Chondrocyte (in vitro differentiated cells): ENCODE data around the gene GGTLC1. TPM values are rescaled to one million over a fixed set of nuclear protein-coding genes. Genes with fewer than 3 reads are reported as not detected.

Source experiments
- DNase-seq: peaks from one replicate; pipeline ENCODE4 v3.0.0; 2021; ENCODE audit warnings: mixed read lengths, low spot score
- H3K27ac Mint-ChIP-seq: one replicate; pipeline ENCODE4 v1.8.0; 2021; ENCODE audit warnings: mild to moderate bottlenecking, moderate library complexity, mixed read lengths; ENCODE audit not compliant: unreplicated experiment
- H3K27me3 Mint-ChIP-seq: 2 replicates; pipeline ENCODE4 v1.8.0; 2021; ENCODE audit warnings: low read depth, mixed read lengths
- H3K36me3 Mint-ChIP-seq: 2 replicates; pipeline ENCODE4 v1.8.0; 2021; ENCODE audit warnings: low read depth, mixed read lengths
- H3K4me1 Mint-ChIP-seq: 2 replicates; pipeline ENCODE4 v1.8.0; 2021; ENCODE audit warnings: low read depth, mild to moderate bottlenecking, mixed read lengths
- H3K4me3 Mint-ChIP-seq: one replicate; pipeline ENCODE4 v1.8.0; 2021; ENCODE audit warnings: mild to moderate bottlenecking, moderate library complexity, mixed read lengths; ENCODE audit not compliant: unreplicated experiment
- H3K9me3 Mint-ChIP-seq: 2 replicates; pipeline ENCODE4 v1.8.0; 2021; ENCODE audit warnings: low read depth, mixed read lengths
- long read RNA-seq: library from polyadenylated mRNA; stranded (forward); transcript quantifications from one replicate; pipeline ENCODE4 v2.0.0, GENCODE V29; 2021
- total RNA-seq: library from RNA; stranded (reverse); gene quantifications from 3 replicates; pipeline ENCODE4 v1.2.1, GENCODE V29; 2021
- TF ChIP-seq, protein P1 (sequence below): fragments of 200-600 bp; sonication (generic); IDR thresholded peaks from 2 replicates; pipeline ENCODE4 v1.5.0; 2021; ENCODE audit warnings: antibody characterized with exemption, mild to moderate bottlenecking, moderate library complexity

GGTLC1 gene
- not detected in 3 replicates for total RNA-seq
- long read RNA-seq, partial matches to known transcripts, result 0 of 1 reads
- long read RNA-seq, other reads (novel, unspliced or antisense), result 0 of 1 reads

DNA sequence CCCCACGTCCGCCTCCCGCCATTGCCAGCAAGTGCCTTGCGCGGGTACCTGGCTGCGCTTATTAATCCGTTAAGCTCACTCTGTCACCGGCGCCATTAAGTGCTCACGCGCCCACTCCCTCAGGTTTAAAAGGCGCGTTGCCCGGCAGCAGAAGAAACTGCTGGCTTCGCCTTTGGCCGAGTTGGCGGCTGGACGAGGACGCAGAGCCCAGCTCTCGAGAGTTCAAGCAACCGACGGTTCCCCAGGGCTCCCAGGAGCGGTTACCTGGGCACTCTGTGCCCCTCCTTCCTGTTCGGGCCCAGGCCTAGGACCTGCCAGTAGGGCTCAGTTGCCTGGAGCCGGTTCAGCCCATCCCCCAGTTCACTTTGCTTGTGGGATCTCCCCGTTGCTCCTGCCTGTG is at the start of gene GGTLC1:
Gene GGTLC1 (minus strand): TSS at position 219 of the 400 bp plus-strand sequence. CDS start 2,168 bp downstream, outside the sequence.
- no peak for DNase-seq
- no peaks in the 10 kb centered on the region for H3K27me3 Mint-ChIP-seq
- no peak within 1 kb of the TSS for H3K27ac Mint-ChIP-seq
- no peaks in the 10 kb centered on the region for H3K9me3 Mint-ChIP-seq
- no peaks in the 10 kb centered on the region for H3K4me1 Mint-ChIP-seq
- H3K4me3 Mint-ChIP-seq, result no peak within 1 kb of the TSS
- no peaks in the 10 kb centered on the region for H3K36me3 Mint-ChIP-seq
- TF ChIP-seq, protein P1, sequence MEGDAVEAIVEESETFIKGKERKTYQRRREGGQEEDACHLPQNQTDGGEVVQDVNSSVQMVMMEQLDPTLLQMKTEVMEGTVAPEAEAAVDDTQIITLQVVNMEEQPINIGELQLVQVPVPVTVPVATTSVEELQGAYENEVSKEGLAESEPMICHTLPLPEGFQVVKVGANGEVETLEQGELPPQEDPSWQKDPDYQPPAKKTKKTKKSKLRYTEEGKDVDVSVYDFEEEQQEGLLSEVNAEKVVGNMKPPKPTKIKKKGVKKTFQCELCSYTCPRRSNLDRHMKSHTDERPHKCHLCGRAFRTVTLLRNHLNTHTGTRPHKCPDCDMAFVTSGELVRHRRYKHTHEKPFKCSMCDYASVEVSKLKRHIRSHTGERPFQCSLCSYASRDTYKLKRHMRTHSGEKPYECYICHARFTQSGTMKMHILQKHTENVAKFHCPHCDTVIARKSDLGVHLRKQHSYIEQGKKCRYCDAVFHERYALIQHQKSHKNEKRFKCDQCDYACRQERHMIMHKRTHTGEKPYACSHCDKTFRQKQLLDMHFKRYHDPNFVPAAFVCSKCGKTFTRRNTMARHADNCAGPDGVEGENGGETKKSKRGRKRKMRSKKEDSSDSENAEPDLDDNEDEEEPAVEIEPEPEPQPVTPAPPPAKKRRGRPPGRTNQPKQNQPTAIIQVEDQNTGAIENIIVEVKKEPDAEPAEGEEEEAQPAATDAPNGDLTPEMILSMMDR, result no peak

DNA sequence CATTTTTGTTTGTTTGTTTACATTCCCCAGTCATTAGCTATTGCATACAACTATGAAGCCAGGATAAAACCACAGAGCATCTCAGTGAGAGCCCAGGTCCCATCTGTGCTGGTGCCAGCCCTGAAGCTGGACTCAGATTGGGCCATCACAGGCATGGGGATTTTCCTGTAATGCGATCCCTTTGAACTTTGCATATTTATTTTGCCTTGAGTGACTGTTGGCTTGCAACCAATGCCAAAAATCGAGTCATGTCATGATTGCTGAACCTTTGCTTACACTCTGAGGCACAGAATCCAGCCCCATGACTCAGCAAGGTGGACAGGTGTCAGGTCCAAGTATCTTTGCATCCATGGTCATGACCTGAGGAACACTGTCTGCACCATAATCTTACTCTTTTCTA is 46.2 kb upstream of the GGTLC1 start:
- no peaks in the 10 kb centered on the region for H3K27me3 Mint-ChIP-seq
- no peaks in the 10 kb centered on the region for H3K36me3 Mint-ChIP-seq
- H3K4me1 Mint-ChIP-seq, result no peaks in the 10 kb centered on the region
- no peak overlapping the region for H3K4me3 Mint-ChIP-seq
- TF ChIP-seq, protein P1, result no peak
- H3K27ac Mint-ChIP-seq, result no peak overlapping the region
- DNase-seq, result no peak
- H3K9me3 Mint-ChIP-seq, result no peaks in the 10 kb centered on the region

DNA sequence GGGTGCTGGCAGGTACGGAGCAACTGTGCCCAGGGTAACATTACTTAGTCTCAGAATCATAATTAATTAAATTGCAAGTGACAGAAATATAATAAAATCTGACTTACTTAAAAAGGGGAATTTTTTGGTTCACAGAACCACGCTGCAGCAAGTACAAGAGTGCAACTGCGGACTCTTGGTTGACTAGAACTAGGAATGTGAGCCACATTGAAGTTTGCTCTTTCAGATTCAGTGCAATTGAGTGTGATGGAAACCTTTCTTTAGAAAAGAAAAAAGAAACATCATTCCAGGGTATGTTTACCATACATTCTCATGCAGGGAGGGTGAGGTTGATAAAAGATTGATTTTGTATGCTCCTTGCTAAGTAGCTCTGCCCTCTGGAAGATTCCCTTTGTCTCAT is 45.0 kb upstream of the GGTLC1 start:
- Mint-ChIP-seq H3K4me1 (no peaks in the 10 kb centered on the region), H3K36me3 (no peaks in the 10 kb centered on the region), H3K27me3 (no peaks in the 10 kb centered on the region), H3K4me3 (no peak overlapping the region), H3K9me3 (no peaks in the 10 kb centered on the region), H3K27ac (no peak overlapping the region)
- TF ChIP-seq, protein P1, result no peak
- DNase-seq, result no peak

DNA sequence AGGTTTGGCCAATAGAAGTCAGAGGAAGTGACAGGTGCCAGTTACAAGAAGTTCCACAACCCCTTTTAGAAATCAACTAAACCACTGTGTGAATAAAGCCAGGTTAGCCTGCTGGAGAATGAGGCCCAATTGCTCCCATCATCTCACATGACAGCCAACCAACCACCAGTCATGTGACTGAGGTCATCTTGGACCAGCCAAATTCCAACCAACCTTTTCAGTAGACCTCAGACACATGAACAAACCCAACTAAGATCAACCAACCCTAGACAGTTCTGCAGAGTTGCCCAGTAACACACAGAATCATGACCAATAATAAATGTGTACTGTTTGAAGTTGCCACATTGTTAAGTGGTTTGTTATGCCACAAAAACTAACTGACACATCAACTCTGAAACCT is 44.6 kb upstream of the GGTLC1 start:
- Mint-ChIP-seq H3K27me3 (no peaks in the 10 kb centered on the region), H3K36me3 (no peaks in the 10 kb centered on the region), H3K4me1 (no peaks in the 10 kb centered on the region), H3K27ac (no peak overlapping the region), H3K9me3 (no peaks in the 10 kb centered on the region), H3K4me3 (no peak overlapping the region)
- TF ChIP-seq, protein P1, result no peak
- no peak for DNase-seq

DNA sequence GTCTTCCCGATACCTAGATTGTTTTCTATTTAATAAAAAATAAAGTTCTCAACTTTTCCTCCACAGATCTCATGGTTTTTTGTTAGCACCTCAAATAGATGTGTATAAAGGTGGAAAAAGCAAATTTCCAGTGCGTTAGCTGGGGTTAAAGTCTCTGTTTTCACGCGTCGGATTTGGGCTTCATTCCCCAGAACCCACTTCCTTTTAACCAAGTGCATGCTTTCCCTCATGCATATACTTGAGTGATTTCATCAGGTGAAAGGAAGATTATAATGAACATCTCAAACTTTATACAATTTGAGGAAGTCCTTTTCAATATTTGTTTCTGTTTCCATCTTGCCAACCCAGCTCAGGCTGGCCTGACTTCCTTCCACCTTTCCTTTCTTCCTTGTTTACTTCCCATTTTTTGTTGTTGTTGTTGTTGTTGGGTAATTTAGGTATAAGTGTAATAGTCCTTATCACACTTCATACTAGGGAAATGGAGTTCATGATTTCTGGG is 43.9 kb upstream of the GGTLC1 start:
- Mint-ChIP-seq H3K4me1 (no peaks in the 10 kb centered on the region), H3K27me3 (no peaks in the 10 kb centered on the region), H3K36me3 (no peaks in the 10 kb centered on the region), H3K4me3 (no peak overlapping the region), H3K27ac (no peak overlapping the region), H3K9me3 (no peaks in the 10 kb centered on the region)
- TF ChIP-seq, protein P1, result no peak
- DNase-seq, result no peak
